NCI-H526 (cell line): Measurements from ENCODE around the gene C1QTNF1.

ENCODE experiments used
- DNase-seq, 2 experiments: peaks; one replicate each; lab custom pipeline; 2025; lab: John Stamatoyannopoulos, UW

The C1QTNF1 gene

DNA sequence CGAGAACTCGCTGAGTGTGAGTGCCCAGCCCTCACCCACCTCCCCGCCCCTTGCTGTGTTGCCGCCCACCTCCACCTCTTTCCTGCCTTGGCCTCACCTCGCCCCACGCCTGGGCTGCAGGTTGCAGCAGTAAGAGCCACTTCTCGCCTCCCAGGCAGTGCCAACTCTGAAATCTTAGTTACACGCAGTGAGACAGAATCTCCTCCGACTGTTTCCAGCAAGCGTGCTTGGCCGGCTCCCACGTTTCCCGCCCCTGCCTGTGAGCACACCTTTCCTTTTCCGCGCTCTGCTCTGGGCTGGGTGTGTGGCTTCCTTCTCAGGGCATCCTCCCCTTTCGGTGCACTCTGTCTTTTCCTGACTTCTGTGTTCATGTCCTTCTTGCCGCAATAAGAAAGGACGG, 56.4 kb downstream of the C1QTNF1 start:
- DNase-seq = no peak

DNA sequence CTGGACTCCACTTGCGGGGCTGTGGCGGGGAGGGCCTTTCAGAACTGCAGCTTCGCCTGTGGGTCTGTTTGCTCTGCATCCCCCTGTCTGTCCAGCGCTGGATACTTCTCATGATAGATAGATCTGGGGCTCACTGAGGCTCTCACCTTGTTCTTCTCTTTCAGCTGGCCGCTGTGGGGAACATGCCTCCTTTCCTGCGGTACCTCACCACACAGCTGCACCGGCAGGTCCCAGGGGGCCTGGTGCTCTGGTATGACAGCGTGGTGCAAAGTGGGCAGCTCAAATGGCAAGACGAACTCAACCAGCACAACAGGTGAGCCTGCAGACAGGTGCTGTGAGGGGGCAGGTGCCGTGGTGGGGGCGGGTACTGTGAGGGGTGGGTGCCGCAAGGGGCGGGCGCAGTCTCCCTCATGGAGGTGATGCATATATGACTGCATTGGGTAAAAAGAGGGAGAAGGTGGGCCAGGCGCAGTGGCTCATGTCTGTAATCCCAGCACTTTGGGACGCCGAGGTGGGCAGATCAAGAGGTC, 56.9 kb downstream of the C1QTNF1 start:
- DNase-seq = no peak

DNA sequence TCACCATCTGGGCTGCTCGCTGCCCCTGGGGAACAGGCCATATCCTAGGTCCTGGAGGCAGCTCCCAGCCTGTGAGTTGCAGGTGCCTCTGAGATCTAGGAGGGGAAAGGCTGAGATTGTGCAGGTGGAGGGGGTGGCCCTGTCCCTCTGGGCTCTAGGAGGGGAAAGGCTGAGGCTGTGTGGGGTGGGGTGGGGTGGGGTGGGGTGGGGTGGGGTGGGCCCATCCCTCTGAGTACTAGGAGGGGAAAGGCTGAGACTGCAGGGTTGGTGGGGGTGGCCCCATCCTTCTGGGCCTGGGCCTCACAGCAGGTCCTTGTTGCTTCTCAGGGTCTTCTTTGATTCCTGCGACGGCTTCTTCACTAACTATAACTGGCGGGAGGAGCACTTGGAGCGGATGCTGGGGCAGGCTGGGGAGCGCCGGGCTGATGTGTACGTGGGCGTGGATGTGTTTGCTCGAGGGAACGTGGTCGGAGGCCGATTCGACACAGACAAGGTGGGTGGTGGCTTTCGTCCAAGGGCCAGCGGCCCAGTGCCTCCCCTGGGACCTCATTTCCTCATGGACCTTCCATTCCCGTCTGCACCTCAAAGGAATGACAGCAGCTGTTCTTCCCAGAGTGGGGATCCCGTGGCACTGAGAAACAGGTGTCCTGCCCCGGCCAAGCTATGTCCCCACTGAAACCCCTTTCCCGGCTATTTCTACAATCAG, 57.8 kb downstream of the C1QTNF1 start:
- DNase-seq = no peak

DNA sequence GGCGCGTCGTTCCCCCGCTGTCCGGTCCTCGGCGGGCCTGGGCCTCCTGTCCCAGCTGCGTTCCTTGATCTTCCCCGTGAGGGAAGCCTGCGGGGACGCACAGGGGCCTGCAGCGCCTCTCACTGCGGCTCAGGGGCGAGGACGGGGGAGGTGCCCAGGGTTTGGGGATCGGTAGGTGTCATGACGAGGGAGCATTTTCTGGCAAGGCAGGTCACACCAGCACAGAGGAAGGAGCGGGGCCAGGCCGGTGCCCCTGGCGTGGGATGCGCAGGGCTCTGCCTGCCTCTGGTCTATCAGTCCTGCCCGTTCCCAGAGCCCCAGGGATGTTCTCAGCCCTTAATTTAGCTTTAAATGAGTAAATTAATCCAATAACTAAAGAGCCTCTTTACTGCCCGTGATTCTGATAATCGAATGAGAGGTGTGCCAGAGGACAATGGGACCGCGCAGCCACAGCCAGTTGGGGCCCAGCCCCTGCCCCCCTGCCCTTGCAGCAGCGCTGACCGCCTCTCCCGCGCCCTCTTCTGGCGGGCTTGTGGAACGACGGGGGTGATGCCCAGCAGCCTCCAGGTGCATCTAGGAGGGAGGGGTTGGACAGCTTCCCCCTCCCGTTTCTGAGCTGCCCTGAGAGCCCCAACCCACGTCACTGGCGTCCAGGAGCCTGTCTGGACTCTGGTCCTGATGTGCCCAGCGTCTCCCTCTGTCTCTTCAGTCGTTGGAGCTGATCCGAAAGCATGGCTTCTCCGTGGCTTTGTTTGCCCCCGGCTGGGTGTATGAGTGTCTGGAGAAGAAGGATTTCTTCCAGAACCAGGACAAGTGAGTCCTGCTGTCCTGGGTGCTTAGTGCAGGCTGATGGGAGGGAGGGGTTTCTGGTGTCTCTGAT, 58.6 kb downstream of the C1QTNF1 start:
- DNase-seq = peak in 1 of 2 experiments; percentile 54

DNA sequence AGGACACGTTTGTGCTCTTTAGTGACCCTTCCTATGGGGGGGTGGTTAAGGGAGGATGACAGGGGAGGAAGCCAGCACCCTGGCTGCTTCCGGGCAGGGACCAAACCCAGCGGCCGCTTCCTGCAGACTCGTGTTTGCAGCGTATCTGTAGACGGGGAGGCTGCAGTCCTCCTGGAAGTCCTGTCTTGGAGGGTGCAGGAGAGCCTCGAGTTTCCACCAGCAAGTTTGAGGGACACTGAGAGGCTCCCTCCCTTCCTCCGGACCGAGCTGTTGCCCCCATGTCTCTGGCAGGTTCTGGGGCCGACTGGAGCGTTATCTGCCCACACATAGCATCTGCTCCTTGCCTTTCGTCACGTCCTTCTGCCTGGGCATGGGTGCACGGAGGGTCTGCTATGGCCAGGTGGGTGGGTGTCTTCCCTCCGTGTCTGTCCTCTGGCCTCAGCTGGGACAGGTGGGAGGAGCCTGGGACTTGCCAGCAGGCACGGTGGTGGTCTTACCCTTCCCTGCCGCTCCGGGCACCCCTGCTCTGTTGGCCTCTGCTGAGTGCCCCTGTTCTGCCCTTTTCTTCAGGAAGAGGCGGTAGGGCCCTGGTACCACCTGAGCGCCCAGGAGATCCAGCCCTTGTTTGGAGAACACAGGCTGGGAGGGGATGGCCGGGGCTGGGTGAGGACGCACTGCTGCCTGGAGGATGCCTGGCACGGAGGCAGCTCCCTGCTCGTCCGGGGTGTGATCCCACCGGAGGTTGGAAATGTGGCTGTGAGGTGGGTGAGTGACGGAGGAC, 59.4 kb downstream of the C1QTNF1 start:
- DNase-seq = no peak

DNA sequence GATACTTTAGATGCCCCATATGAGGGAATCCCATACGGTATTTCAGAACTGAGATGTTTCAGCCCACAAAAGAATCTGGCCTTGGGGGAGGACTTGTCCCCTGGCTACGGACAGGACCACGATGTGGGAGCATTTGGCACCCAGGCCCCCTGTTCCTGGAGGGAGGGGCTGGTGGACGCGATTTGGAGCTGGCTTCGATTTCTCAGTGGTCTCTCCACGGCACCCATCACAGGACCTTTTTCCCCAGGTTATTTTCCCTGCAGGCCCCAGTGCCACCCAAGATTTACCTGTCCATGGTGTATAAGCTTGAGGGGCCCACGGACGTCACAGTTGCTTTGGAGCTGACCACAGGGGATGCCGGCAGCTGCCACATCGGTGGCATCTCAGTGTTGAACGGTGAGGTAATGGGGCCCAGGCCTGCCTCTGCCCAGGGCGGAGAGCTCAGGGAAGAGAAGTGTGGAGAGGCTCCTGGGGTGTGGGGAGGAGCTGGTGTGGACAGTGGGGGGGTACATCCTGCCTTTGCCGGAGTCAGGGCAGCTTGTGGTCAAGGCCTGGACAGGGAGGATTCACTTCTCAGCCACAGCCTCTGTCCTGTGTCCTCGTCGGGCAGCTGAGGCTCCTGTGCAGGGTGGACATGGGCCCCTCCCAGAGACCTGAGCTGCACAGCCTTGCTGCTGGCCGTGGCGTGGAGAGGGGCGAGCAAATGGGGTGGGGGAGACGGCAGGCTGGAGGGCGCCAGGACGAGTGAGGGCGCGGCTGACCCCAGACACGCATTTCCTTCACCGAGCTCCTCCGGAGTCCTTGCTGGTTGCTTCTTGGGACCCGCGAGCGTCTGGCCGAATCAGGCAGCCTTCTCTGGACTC, 60.6 kb downstream of the C1QTNF1 start:
- DNase-seq = no peak

DNA sequence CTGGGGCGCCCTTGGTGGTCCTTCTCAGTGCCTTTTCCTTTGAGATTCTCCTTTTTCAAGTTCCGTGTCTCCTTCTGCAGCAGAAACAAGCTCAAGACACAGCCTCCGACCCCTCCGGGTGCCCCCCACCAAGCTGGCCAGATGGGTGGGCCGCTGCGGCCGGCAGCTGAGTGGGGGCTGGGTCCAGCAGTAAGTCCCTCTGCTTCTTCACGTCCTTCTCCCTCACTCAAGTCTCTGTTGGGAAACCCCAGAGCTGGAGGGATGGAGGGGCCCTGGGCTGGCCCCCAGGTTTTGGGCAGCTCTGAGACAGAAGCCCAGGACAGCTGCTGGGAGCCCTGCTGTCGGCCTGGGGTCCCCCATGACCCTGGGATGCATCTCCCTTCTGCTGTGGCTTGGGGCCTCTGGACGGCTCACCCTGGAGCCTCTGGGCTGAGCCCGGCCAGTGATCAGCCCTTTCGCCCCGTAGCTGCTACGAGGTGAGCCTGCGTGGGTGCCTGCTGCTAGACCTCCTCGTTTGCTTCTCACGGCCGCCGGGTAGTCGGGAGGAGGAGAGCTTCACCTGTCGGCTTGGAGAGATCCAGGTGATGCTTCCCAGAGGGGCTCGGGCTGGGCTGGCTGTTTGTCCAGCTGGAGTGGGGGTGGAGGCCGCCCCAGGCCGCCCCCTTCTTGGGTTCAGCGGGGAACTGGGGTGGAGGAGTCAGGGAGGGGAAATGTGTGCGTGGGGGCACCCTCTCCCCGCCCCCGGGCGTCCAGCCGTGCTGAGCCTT, 61.4 kb downstream of the C1QTNF1 start:
- DNase-seq = no peak

DNA sequence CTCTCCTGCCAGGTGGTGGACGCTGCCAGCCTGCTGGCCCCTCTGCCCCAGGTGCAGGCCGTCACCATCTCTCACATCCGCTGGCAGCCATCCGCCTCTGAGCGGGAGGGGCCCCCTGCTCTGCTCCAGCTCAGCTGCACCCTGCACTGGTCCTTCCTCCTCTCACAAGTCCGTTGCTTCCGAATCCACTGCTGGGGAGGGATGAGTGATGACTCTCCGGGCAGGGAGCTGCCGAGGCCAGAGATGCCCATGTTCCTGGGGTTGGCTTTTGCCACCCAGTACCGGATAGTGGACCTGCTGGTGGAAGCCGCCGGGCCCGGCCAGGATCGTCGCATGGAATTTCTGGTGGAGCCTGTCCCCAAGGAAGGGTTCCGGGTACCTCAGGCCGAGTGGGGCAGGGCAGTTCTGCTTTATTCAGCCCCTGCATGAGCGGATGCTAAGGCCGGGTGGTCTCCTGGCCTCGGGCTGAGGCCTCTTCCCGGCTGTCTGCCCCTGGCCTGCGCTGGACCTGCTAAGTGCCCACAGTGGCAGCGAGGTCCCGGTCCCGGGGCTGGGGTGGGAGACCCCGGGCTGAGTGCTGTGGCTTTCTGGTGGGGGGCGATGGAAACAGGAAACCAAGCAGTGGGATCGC, 62.1 kb downstream of the C1QTNF1 start:
- no peak for DNase-seq

DNA sequence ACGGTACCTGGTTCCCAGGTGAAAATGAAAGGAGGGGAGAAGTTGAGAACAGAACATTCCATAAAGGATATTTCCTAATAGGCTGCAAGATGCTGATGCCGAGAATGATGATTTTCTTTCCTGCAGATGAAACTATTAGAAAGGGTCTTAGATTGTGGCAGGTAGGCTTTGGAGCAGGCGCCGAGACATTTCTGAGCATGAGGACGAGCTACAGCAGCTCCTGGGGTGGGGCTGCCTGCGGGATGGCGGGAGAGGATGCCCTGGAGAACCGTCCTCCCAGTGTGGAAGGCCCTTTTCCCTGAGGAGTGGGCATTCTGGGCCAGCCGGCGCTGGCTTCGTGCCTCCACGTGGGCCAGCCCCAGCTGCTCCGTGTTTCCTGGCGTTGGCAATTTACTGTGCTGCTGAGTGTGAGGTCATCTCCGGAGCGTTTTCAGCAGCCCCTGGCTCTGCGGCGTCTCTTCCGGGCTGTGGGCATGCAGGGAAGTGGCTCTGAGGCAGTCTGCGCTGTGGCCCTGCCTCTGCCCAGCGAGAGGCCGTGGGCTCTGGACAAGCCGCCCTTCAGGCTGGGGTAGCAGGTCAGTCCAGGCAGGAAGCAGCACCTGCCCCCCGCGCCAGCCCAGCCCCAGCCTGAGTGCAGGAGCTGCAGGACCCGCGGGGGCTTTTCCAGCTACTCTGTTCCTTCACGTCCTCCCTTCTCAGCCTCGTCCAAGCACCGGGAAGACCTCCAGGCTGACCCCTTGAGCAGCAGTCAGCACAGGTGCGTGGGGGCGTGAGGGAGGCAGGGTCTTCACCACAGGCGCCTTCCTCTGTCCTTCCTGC, 62.8 kb downstream of the C1QTNF1 start:
- DNase-seq = no peak

DNA sequence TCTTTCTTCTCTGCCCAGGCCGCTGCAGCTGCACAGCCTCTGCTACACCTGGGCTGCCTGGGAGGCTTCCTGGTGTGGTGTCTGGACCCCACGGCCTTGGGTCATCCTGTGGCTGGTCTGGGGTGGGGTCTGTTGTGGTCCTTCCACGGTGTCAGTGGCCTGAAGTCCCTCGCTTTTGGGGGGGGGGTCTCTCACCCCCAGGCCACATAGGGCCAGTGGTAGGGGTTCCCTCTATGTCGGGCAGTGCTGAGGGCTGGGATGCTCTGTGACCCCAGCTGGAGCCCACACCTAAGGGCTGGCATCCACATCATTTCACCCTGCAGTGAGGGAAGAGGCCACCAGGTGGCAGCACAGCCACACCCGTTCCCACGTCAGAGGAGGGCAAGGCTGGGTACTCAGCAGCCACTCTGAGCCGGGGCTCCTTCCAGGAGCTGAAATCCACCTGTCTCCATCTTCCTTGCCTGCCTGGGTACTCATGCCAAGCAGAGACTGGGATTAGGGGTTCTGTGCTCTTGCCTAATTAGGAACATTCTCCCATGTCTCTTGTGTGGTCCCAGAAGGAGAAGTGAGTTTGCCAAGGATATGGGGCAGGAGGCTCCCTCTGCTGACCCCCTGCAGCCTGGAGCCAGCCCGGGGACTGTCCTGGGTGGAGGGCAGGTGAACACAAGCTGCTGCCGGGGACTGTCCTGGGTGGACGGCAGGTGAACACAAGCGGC, 63.6 kb downstream of the C1QTNF1 start:
- DNase-seq = peak; percentile 24 to 83

DNA sequence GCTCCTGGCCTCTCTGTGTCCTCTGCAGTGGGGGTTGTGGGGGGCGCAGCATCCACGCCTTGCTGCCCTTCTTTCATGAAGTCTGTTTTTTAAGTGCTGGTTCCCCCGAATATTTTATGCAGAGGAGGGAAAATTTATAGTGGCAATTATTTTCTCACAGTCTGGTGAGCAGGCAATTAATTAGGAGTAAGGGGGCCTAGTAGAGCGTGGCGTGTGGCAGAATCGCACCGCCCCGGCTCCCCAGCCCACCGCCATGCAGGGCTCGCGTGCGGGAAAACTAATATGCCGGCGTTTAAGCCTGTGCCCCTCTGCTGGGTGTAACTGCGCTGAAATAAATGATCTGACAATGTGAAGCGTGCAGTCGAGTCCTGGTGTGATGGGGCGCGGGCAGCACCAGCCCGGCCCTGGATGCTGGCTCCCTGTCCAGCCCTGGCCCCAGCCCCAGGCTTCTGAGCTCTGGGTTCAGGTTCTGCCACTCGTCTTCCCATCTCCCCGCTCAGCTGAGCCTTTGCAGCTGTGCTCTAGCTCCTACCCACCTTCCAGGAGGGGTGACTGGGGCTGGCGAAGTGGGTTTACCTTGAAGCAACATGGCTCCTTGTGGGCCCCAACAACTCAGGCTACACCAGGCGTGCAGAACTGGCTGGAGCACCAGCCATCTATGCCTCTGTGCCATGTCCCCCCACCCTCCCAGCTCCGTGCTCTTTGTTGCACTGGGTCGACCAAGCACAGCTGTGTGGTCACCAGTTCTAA, 64.5 kb downstream of the C1QTNF1 start:
- no peak for DNase-seq

DNA sequence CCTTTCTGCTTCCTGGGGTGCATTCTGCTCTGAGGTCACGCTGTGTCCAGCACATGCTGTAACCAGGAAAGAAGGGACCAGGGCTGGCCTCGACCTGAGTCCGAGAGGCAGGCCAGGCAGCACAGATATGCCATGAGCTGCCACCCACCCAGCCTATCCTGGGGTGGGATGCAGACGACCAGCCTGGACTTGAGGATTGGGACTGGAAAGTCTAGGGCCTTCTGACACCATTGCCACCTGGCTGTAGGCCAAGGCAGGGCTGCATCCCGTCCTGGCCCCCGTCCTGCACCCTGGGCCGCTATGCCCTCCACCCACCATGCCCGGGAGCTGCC, 65.0 kb downstream of the C1QTNF1 start:
- no peak for DNase-seq

DNA sequence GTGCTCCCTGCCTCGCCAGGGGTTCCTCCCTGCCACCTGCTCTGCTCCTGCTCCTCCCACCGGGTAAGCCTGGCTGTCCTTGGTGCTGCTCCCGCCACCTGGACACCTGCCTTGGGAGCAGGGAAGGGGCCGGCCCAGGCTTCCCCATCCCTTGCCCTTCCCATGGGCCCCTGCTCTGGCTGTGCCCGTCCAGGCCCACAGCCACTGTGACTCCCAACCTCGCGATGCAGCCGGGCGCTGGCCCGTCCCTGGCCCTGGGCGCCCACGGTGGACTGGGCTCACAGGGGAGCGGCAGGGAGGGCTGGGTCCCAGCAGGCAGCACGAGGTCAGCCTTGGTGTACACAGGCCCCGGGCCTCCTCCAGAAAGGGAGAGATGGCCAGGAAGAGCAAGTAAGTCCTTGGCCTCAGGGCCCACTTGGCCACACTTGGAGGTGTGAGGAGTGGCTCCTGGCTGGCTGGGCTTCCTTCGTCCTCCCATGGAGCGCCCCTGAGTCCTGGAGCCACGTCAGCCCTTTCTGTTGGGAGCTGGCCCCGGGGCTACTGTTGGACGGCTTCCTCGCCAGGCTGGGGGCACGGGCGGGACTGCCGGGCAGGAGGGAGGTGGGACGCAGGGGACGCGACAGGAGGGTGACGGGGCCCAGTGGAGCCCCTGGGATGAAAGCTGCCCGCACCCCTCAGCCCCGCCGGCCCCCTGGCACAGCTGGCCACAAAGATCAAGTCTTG, 65.9 kb downstream of the C1QTNF1 start:
- no peak for DNase-seq

DNA sequence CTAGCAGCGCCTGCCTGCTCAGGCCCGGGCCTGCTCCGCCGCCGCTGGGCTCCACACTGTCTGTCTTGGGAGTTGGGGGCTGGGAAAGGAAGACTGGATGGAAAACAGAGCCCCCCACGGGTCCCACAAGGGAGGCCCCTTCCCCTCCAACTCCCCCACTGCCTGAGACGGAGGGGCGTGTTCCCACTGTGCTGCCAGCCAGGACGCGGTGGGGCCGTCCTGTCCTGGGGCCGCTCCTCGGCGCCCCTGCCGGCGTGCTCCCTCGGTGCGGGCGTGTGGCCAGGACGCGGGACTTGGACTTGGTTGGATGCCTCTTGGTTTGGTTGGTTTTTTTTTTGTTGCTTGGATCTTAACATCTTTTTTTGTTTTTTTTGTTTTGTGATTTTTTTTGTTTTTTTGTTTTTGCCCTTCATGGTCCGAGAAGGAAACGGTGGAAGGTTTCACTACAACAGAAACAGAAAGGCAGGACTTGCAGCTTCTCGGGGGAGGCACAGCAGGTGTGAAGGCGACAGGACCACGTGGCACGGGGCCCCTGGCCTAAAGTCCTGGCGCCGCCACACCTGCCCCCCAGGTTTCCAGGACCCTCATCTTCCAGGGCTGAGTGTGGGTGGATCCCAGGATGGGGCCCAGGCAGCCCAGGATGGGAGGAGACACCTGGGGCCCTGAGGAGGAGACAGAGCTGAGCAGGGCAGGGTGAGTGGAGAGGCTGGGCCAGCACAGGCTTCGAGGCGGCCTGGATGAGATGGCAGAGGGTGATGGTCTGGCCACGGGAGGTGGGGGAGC, 66.7 kb downstream of the C1QTNF1 start:
- peak in 1 of 2 experiments; percentile 32 for DNase-seq

DNA sequence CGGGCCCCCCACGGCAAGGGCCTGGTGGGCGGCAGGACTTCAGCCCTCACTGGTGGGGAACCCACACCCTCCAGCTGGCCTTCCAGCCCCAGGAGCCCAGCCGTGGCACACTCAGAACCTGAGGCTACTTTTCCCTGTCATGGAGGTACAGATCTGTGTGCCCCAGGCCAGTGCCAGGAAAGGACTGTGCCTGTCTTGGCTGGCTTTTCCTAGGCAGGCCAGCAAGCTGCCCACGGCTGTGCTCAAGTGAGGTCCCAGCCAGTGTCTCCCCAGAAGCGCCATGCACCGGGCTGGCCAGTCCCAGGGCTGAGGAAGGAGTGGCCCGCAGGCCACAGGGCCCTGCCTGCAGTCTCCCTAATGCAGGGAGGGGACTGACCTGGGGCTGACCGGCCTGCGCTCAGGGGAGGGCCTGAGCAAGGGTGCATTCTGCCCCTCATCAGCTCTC, 67.3 kb downstream of the C1QTNF1 start:
- no peak for DNase-seq

DNA sequence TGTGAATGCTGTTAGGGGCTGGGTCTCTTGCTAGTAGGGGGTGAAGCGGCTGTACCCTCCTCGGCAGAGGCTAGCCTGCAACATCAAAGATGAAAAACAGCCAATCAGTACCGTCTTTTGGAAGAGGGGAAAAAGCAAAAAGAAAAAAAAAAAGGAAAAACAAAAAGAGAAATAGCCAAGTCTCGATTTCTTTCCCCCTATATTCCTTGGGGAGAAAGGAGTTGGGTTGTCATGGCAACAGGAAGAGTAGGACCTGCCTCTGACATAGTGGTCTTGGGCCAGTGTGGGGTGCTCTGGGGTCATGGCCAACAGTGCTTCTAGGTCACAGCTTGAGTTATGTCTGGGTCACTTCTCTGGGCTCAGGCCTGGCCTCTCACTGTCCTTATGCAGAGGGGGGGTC, 68.6 kb downstream of the C1QTNF1 start:
- no peak for DNase-seq
